Gastroesophageal sphincter (tissue), 3 donors: Measurements from ENCODE around the gene HM13.

Source experiments
- CTCF ChIP-seq, 4 experiments: fragments of 200-600 bp in 2 of 4; fragments of 450-650 bp in 2 of 4; sonication (generic) in 1 of 4; IDR thresholded peaks; one replicate each; pipeline ENCODE4 v1.5.1; 2017 to 2019; ENCODE audit warnings: antibody characterized with exemption in 4 of 4, mild to moderate bottlenecking in 2 of 4, moderate library complexity in 2 of 4
- EP300 ChIP-seq: sonication (generic); formaldehyde crosslinking; IDR thresholded peaks from one replicate; pipeline ENCODE4 v1.6.1; 2017; ENCODE audit warnings: antibody characterized with exemption, mild to moderate bottlenecking
- POLR2A ChIP-seq, 2 donors: fragments of 450-650 bp; IDR thresholded peaks; one replicate each; pipeline ENCODE4 v1.6.1; 2017; ENCODE audit warnings: antibody characterized with exemption in 2 of 2, mild to moderate bottlenecking in 2 of 2, moderate library complexity in 1 of 2
- POLR2AphosphoS5 ChIP-seq: sonication (generic); formaldehyde crosslinking; IDR thresholded peaks from one replicate; pipeline ENCODE4 v1.6.1; 2017; ENCODE audit warnings: antibody characterized with exemption

GRCh38 chr20:31527266-31527665, 13.0 kb downstream of the HM13 start:
- TF ChIP-seq POLR2AphosphoS5 (no peak), CTCF (IDR thresholded peaks at IDR 0.05) (no peak), POLR2A (IDR thresholded peaks at IDR 0.05) (no peak), EP300 (no peak)
